Kidney (tissue), 14 donors: ENCODE results near the gene MAPRE3. TPM values are rescaled to one million over a fixed set of nuclear protein-coding genes. Genes with fewer than 3 reads are reported as not detected.

Source experiments
- DNase-seq, 5 donors: peaks; one replicate each; pipeline ENCODE4 v3.0.0-alpha.2; 2013 to 2020
- FAIRE-seq: peaks from 2 replicates; lab custom pipeline; 2012; peaks lifted over from hg19 to GRCh38; lab: Jason Lieb, UNC
- H3K27ac ChIP-seq, 2 donors: one replicate each; pipeline ENCODE4 v1.7.0; 2013; ENCODE audit warnings: low read depth in 2 of 2, low read length in 2 of 2, inconsistent platforms in 1 of 2
- H3K27me3 ChIP-seq: one replicate; pipeline ENCODE4 v1.7.1; 2013; ENCODE audit warnings: low read length, inconsistent platforms; ENCODE audit not compliant: control insufficient read depth, insufficient read depth
- H3K36me3 ChIP-seq, 3 donors: one replicate each; pipeline versions ENCODE4 v1.7.0 to v1.7.1; 2013; ENCODE audit warnings: low read length in 3 of 3, control low read depth in 1 of 3, inconsistent platforms in 1 of 3; ENCODE audit not compliant: insufficient read depth in 3 of 3, control insufficient read depth in 2 of 3
- H3K4me1 ChIP-seq, 3 donors: one replicate each; pipeline versions ENCODE4 v1.7.0 to v1.7.1; 2013; ENCODE audit warnings: low read length in 3 of 3, inconsistent platforms in 1 of 3, low read depth in 1 of 3; ENCODE audit not compliant: control insufficient read depth in 2 of 3, insufficient read depth in 2 of 3
- H3K4me3 ChIP-seq, 3 donors: one replicate each; pipeline versions ENCODE4 v1.7.0 to v1.8.1; 2013; ENCODE audit warnings: low read length in 3 of 3, control low read depth in 1 of 3, inconsistent platforms in 1 of 3
- H3K9ac ChIP-seq, 3 donors: one replicate each; pipeline versions ENCODE4 v1.7.0 to v1.7.1; 2013; ENCODE audit warnings: low read length in 3 of 3, control low read depth in 1 of 3, inconsistent platforms in 1 of 3
- H3K9me3 ChIP-seq, 3 donors: one replicate each; pipeline versions ENCODE4 v1.7.0 to v1.7.1; 2013; ENCODE audit warnings: low read length in 3 of 3, control low read depth in 1 of 3, inconsistent platforms in 1 of 3; ENCODE audit not compliant: control insufficient read depth in 2 of 3, insufficient read depth in 1 of 3
- intact Hi-C: fragments of 100-400 bp; cut with DNase I; formaldehyde crosslinking; loops from one replicate; pipeline ENCODE4 v1.11.1; 2022
- polyA plus RNA-seq: library from polyadenylated mRNA; stranded (reverse); fragments of 350-450 nt; fragmentation: Illumina TruSeq; extraction: RNeasy Lipid Tissue Mini Kit (QIAGEN cat#74804); gene quantifications from one replicate; pipeline ENCODE4 v1.2.3, GENCODE V29; 2014; ENCODE audit warnings: low read depth, low replicate concordance; ENCODE audit not compliant: insufficient read depth
- total RNA-seq: library from RNA; stranded (reverse); fragmentation: NEBNext Ultra II Directional; extraction: Animal tissue kit (Norgen Biotek cat#: 25700); gene quantifications from one replicate; pipeline ENCODE4 v1.2.1, GENCODE V29; 2021
- TF ChIP-seq, protein P1 (sequence below): IDR thresholded peaks from 3 replicates; pipeline ENCODE4 v1.5.1; 2012; ENCODE audit warnings: mild to moderate bottlenecking, moderate library complexity, borderline replicate concordance; ENCODE audit not compliant: insufficient read depth; ENCODE audit errors: extremely low read depth
- donor health status: control.
- donor health status: control.
- donor health status: control.
- donor health status: control.
- donor health status: control.
- donor health status: DM: yes; HTN: yes; CAD: no.
- donor health status: Normal renal cell carcinoma (clear cell type).

MAPRE3 gene
- total and polyA plus RNA-seq, 2 donors from 2014 or later: 17.9 to 49.6 TPM

- H3K9ac ChIP-seq: no peak overlapping the region
- TF ChIP-seq, protein P1, sequence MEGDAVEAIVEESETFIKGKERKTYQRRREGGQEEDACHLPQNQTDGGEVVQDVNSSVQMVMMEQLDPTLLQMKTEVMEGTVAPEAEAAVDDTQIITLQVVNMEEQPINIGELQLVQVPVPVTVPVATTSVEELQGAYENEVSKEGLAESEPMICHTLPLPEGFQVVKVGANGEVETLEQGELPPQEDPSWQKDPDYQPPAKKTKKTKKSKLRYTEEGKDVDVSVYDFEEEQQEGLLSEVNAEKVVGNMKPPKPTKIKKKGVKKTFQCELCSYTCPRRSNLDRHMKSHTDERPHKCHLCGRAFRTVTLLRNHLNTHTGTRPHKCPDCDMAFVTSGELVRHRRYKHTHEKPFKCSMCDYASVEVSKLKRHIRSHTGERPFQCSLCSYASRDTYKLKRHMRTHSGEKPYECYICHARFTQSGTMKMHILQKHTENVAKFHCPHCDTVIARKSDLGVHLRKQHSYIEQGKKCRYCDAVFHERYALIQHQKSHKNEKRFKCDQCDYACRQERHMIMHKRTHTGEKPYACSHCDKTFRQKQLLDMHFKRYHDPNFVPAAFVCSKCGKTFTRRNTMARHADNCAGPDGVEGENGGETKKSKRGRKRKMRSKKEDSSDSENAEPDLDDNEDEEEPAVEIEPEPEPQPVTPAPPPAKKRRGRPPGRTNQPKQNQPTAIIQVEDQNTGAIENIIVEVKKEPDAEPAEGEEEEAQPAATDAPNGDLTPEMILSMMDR: no peak
- no peaks in the 10 kb centered on the region for H3K36me3 ChIP-seq
- FAIRE-seq: no peak
- DNase-seq: no peak
- no peak overlapping the region for H3K4me3 ChIP-seq
- H3K9me3 ChIP-seq: no peaks in the 10 kb centered on the region
- H3K27ac ChIP-seq: no peak overlapping the region
- intact Hi-C loops: no loop called here
- no peaks in the 10 kb centered on the region for H3K27me3 ChIP-seq
- H3K4me1 ChIP-seq: peaks cover 0 to 17% (median 8%) of the 10 kb centered on the region in 3 donors
Measured at GRCh38 chr2:26975656-26976055, 5.2 kb downstream of the MAPRE3 start.

DNA sequence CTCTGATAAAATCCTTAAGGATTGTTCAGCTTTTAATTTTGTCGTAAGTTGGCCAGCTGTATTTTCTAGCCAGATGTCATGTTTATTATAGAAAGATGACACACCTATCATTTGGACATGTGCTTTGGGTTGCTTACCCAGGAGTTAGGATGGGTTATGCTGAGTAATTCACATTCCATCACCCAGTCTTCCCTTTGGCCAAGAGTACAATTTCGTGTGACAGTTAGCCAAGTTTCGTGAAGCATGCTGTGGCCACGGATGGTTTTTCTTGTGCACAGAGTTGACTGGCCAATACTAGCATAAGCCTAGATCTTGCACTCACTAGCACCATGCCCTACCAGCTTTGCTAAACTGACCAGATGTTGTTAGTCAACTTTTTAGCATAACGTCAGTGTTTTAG, 5.8 kb downstream of the MAPRE3 start:
- TF ChIP-seq, protein P1: no peak
- intact Hi-C loops: no loop called here

GRCh38 chr2:26977012-26977411, 6.6 kb downstream of the MAPRE3 start:
- Histone ChIP-seq H3K9ac (no peak overlapping the region), H3K27me3 (no peaks in the 10 kb centered on the region), H3K4me3 (no peak overlapping the region), H3K9me3 (no peaks in the 10 kb centered on the region), H3K36me3 (no peaks in the 10 kb centered on the region), H3K27ac (no peak overlapping the region), H3K4me1 (peaks cover 0 to 17% (median 5%) of the 10 kb centered on the region in 3 donors)
- no peak for FAIRE-seq
- no peak for DNase-seq
- TF ChIP-seq, protein P1: no peak
- intact Hi-C loops: no loop called here

More for the DNA sequence above, 5.8 kb downstream of the MAPRE3 start:
- DNase-seq: no peak
- no peak overlapping the region for H3K27ac ChIP-seq
- H3K4me1 ChIP-seq: peaks cover 0 to 15% (median 5%) of the 10 kb centered on the region in 3 donors
- no peak overlapping the region for H3K9ac ChIP-seq
- no peak for FAIRE-seq
- H3K36me3 ChIP-seq: no peaks in the 10 kb centered on the region
- H3K27me3 ChIP-seq: no peaks in the 10 kb centered on the region
- no peak overlapping the region for H3K4me3 ChIP-seq
- no peaks in the 10 kb centered on the region for H3K9me3 ChIP-seq

GRCh38 chr2:26978061-26978596, 7.7 kb downstream of the MAPRE3 start:
- Histone ChIP-seq H3K36me3 (no peaks in the 10 kb centered on the region), H3K9ac (no peak overlapping the region), H3K27me3 (no peaks in the 10 kb centered on the region), H3K4me1 (peaks cover 0 to 22% (median 15%) of the 10 kb centered on the region in 3 donors), H3K4me3 (no peak overlapping the region), H3K27ac (peak overlapping the region; percentile 33 to 72), H3K9me3 (no peaks in the 10 kb centered on the region)
- TF ChIP-seq, protein P1: no peak
- intact Hi-C loops: no loop called here
- FAIRE-seq (no peak), DNase-seq (peak in 3 of 5 donors; percentile 9 to 32 (median 23))
